ENCODE measurements around the gene OGDHL. TPM values are rescaled to one million over a fixed set of nuclear protein-coding genes. Genes with fewer than 3 reads are reported as not detected.

Gene OGDHL
- total RNA-seq, 1 experiment from 2014 or later, result 22.6 TPM

- no peak for TF ChIP-seq CTCF (conservative IDR thresholded peaks at IDR 0.05)
- Histone ChIP-seq H3T11ph (ENCODE audit: low read length) (no peak overlapping the region), H3K23ac (ENCODE audit: insufficient read length, low read depth, low read length) (no peak overlapping the region), H3K79me2 (ENCODE audit: insufficient read depth, low read length) (no peaks in the 10 kb centered on the region), H3K4me2 (ENCODE audit: insufficient read depth, insufficient read length, low read length) (no peak overlapping the region), H2BK120ac (ENCODE audit: low read depth, low read length, poor library complexity, severe bottlenecking) (no peak overlapping the region), H3K18ac (ENCODE audit: insufficient read length, low read depth, low read length) (no peak overlapping the region), H4K8ac (replicated peaks; ENCODE audit: insufficient read length, low read depth, low read length) (no peak overlapping the region), H3K23me2 (ENCODE audit: insufficient read length, low read depth, low read length, poor library complexity, severe bottlenecking) (peaks cover 8% of the 10 kb centered on the region), H3K9me3 (ENCODE audit: control insufficient read depth, low read depth, low read length) (no peaks in the 10 kb centered on the region), H2AFZ (ENCODE audit: low read length) (no peak overlapping the region), H3K27me3 (ENCODE audit: insufficient read depth, low read length) (no peaks in the 10 kb centered on the region), H4K20me1 (ENCODE audit: control insufficient read depth, insufficient read depth, insufficient read length) (no peaks in the 10 kb centered on the region), H3K4me1 (ENCODE audit: insufficient read depth, low read length) (no peaks in the 10 kb centered on the region), H4K5ac (ENCODE audit: insufficient read length, low read depth, low read length) (no peak overlapping the region), H3K27ac (ENCODE audit: insufficient read length, low read depth, low read length) (no peak overlapping the region), H2BK5ac (ENCODE audit: insufficient read length, low read length) (no peak overlapping the region), H3K79me1 (ENCODE audit: insufficient read depth, low read depth, low read length, poor library complexity, severe bottlenecking) (no peaks in the 10 kb centered on the region), H4K91ac (ENCODE audit: insufficient read length, low read depth, low read length) (no peak overlapping the region), H3K9ac (ENCODE audit: extremely low read depth, insufficient read length, low read length) (no peak overlapping the region), H2BK15ac (ENCODE audit: low read depth, low read length) (no peak overlapping the region), H2BK20ac (ENCODE audit: low read depth, low read length, poor library complexity, severe bottlenecking) (no peak overlapping the region), H3K4ac (ENCODE audit: low read depth, low read length) (no peak overlapping the region), H3K56ac (ENCODE audit: insufficient read length, low read depth, low read length) (no peak overlapping the region), H2BK12ac (ENCODE audit: insufficient read length, low read depth, low read length) (no peak overlapping the region), H2AK5ac (ENCODE audit: insufficient read length, low read length) (no peak overlapping the region), H3K14ac (ENCODE audit: insufficient read depth, low read length) (no peak overlapping the region; the same call in 1 of the 2 replicates)
- Mint-ChIP-seq H3K4me3 (no peak overlapping the region), H3K27ac (no peak overlapping the region), H3K4me1 (peaks cover 8 to 9% of the 10 kb centered on the region in 2 experiments), H3K9me3 (no peaks in the 10 kb centered on the region; a peak in 1 of 5 replicates), H3K27me3 (ENCODE audit: low read depth) (peaks cover 9% of the 10 kb centered on the region), H3K36me3 (ENCODE audit: insufficient read depth in 1 of 3, low read depth in 3 of 3) (peaks cover 3 to 4% (median 4%) of the 10 kb centered on the region in 3 experiments; a peak in 3 of 7 replicates)
- DNase-seq, result peak; percentile 20
- no CpG with 5 or more reads among the region's 15 CpGs for WGBS (ENCODE audit: extremely low coverage, insufficient read length, low lambda C conversion rate)
Measured at GRCh38 chr10:49758249-49758930, 3.7 kb downstream of the OGDHL start.

All from H9 (cell line).